Pancreas (tissue), 10 donors: ENCODE data around the gene ZMAT1. TPM values are rescaled to one million over a fixed set of nuclear protein-coding genes. Genes with fewer than 3 reads are reported as not detected.
"Not testable (repeated sequence)": the region's sequence is repeated elsewhere in the genome, so short reads cannot be mapped to it uniquely, and the experiment has no call there.

ENCODE experiments used
- ATAC-seq, 4 donors: fragments of 200-7000 bp; cut with Tn5 transposase; one replicate each; pipeline versions ENCODE4 v1.8.0 to v1.9.1; 2020; ENCODE audit warnings: mild to moderate bottlenecking in 4 of 4, moderate library complexity in 4 of 4
- DNase-seq, 6 donors: peaks; one replicate each; pipeline ENCODE4 v3.0.0-alpha.2; 2020
- FAIRE-seq: peaks from 2 replicates; lab custom pipeline; 2012; peaks lifted over from hg19 to GRCh38; lab: Jason Lieb, UNC
- H3K27ac ChIP-seq, 4 donors: fragments of 200-600 bp; sonication (generic); 1 replicate in 3 of 4; 2 replicates in 1 of 4; pipeline versions ENCODE4 v1.5.0 to v1.8.0; 2020
- H3K27me3 ChIP-seq, 4 donors: fragments of 200-600 bp; one replicate each; pipeline ENCODE4 v1.8.0; 2021
- H3K36me3 ChIP-seq, 3 donors: fragments of 200-600 bp; sonication (generic) in 1 of 3; one replicate each; pipeline versions ENCODE4 v1.5.0 to v1.8.0; 2020 to 2021
- H3K4me1 ChIP-seq, 3 donors: fragments of 200-600 bp; one replicate each; pipeline ENCODE4 v1.8.0; 2021
- H3K4me3 ChIP-seq, 4 donors: fragments of 200-600 bp; sonication (generic) in 2 of 4; one replicate each; pipeline versions ENCODE4 v1.5.0 to v1.8.0; 2020 to 2021
- H3K9me3 ChIP-seq, 4 donors: fragments of 200-600 bp; one replicate each; pipeline ENCODE4 v1.8.0; 2021
- CTCF ChIP-seq, 4 donors: fragments of 200-600 bp; sonication (generic) in 3 of 4; IDR thresholded peaks; one replicate each; pipeline versions ENCODE4 v1.5.0 to v1.8.0; 2021; ENCODE audit warnings: antibody characterized with exemption in 4 of 4
- WGBS, 2 donors: extraction: QIAGEN DNeasy Blood & Tissue Kit; methylation state at CpG; one replicate each; pipeline ENCODE4 v1.1.7; 2013; 5-methylcytosine and 5-hydroxymethylcytosine counted together
- intact Hi-C, 3 donors: fragments of 100-400 bp; cut with DNase I; formaldehyde crosslinking; loops; one replicate each; pipeline versions ENCODE4 v1.11.1 to v1.14.2; 2022
- polyA plus RNA-seq, 2 donors: library from polyadenylated mRNA; stranded (reverse); fragments of 200-250 nt; gene quantifications; one replicate each; pipeline ENCODE4 v1.2.3, GENCODE V29; 2013
- total RNA-seq, 6 donors: library from RNA; stranded (reverse); fragmentation: NEBNext Ultra II Directional in 4 of 6; extraction: Animal tissue kit (Norgen Biotek cat#: 25700) in 4 of 6; gene quantifications; one replicate each; pipeline versions ENCODE4 v1.2.1 to v1.2.4, GENCODE V29; 2021 to 2023
- donor health status: healthy with polysubstance abuse.
- donor health status: DM: no; HTN: no; CAD: no; lungs with moderate emphysema.
- donor health status: DM: no; HTN: no; CAD: no.
- donor health status: control.
- donor health status: control.
- donor health status: Bipolar disorder and iron deficiency.
- donor health status: DM: yes; HTN: yes; CAD: no.
- donor health status: DM: no; HTN: no; CAD: no.
- donor health status: DM: no; HTN: no; CAD: no.
- donor health status: DM: yes; HTN: yes; CAD: no.

ZMAT1 gene
- total RNA-seq, result 1 to 10 TPM; 2.8 to 6.6 (median 4.9) TPM
- 10 to 100 TPM; 11.7 to 26.7 TPM for polyA plus RNA-seq

GRCh38 chrX:101931488-101932248 is at the start of gene ZMAT1:
Gene ZMAT1, minus strand, starts transcription at chrX:101932027. Its CDS starts 19 bp downstream, at chrX:101932008.
- Histone ChIP-seq H3K36me3 (no peaks in the 10 kb centered on the region), H3K4me3 (peak within 1 kb of the TSS; percentile 43 to 60 (median 52)), H3K27ac (peak within 1 kb of the TSS; percentile 81 to 92 (median 88)), H3K9me3 (no peaks in the 10 kb centered on the region), H3K4me1 (peaks cover 0 to 5% (median 3%) of the 10 kb centered on the region in 3 donors), H3K27me3 (peaks cover 0 to 2% (median 0%) of the 10 kb centered on the region in 4 donors)
- 0 to 39% methylated on average over 68 to 73 of the region's 74 CpGs for WGBS, 2 donors
- no peak for TF ChIP-seq CTCF (IDR thresholded peaks at IDR 0.05)
- intact Hi-C loops, result no loop called here
- DNase-seq, result peak; percentile 88 to 94 (median 90)
- ATAC-seq, result peak; percentile 92 to 96 (median 93)
- peak; percentile 85 for FAIRE-seq

GRCh38 chrX:101977106-101977505 is 45.3 kb upstream of the ZMAT1 start:
- no peak for TF ChIP-seq CTCF (IDR thresholded peaks at IDR 0.05)
- no peak overlapping the region for H3K27ac ChIP-seq
- no peaks in the 10 kb centered on the region for H3K4me1 ChIP-seq
- peaks cover 0 to 21% (median 0%) of the 10 kb centered on the region in 4 donors for H3K27me3 ChIP-seq
- H3K9me3 ChIP-seq, result no peaks in the 10 kb centered on the region
- H3K36me3 ChIP-seq, result no peaks in the 10 kb centered on the region
- intact Hi-C loops, result no loop called here
- ATAC-seq, result no peak
- no peak for DNase-seq
- no peak overlapping the region for H3K4me3 ChIP-seq
- no peak for FAIRE-seq

- H3K4me3 ChIP-seq, result no peak overlapping the region
- TF ChIP-seq CTCF (IDR thresholded peaks at IDR 0.05), result no peak
- H3K36me3 ChIP-seq, result no peaks in the 10 kb centered on the region
- ATAC-seq, result no peak
- FAIRE-seq, result no peak
- no peak for DNase-seq
- no peaks in the 10 kb centered on the region for H3K4me1 ChIP-seq
- no peaks in the 10 kb centered on the region for H3K9me3 ChIP-seq
- H3K27ac ChIP-seq, result no peak overlapping the region
- peaks cover 0 to 24% (median 0%) of the 10 kb centered on the region in 4 donors for H3K27me3 ChIP-seq
- intact Hi-C loops, result no loop called here
Observed at GRCh38 chrX:101973066-101973465, 41.2 kb upstream of the ZMAT1 start.

GRCh38 chrX:101964923-101965539 is 33.2 kb upstream of the ZMAT1 start:
- H3K27me3 ChIP-seq, result not testable (repeated sequence)

GRCh38 chrX:101958139-101958538 is 26.3 kb upstream of the ZMAT1 start:
- H3K4me3 ChIP-seq, result no peak overlapping the region
- H3K27me3 ChIP-seq, result peaks cover 0 to 9% (median 0%) of the 10 kb centered on the region in 4 donors
- ATAC-seq (no peak), DNase-seq (no peak), FAIRE-seq (no peak)
- H3K27ac ChIP-seq, result no peak overlapping the region
- 12% methylated on average over 1 of the region's 1 CpG for WGBS, 2 donors
- H3K36me3 ChIP-seq, result no peaks in the 10 kb centered on the region
- no peaks in the 10 kb centered on the region for H3K4me1 ChIP-seq
- no peak for TF ChIP-seq CTCF (IDR thresholded peaks at IDR 0.05)
- intact Hi-C loops, result no loop called here
- no peaks in the 10 kb centered on the region for H3K9me3 ChIP-seq

More at GRCh38 chrX:101964923-101965539, 33.2 kb upstream of the ZMAT1 start:
- H3K9me3 ChIP-seq, FAIRE-seq, H3K36me3 ChIP-seq, ATAC-seq, DNase-seq, intact Hi-C loops, H3K4me3 ChIP-seq, H3K4me1 ChIP-seq, H3K27ac ChIP-seq: not testable (repeated sequence)
- 38 to 58% methylated on average over 2 of the region's 2 CpGs for WGBS, 2 donors
